ENCODE measurements around the gene PAEP.

DNA sequence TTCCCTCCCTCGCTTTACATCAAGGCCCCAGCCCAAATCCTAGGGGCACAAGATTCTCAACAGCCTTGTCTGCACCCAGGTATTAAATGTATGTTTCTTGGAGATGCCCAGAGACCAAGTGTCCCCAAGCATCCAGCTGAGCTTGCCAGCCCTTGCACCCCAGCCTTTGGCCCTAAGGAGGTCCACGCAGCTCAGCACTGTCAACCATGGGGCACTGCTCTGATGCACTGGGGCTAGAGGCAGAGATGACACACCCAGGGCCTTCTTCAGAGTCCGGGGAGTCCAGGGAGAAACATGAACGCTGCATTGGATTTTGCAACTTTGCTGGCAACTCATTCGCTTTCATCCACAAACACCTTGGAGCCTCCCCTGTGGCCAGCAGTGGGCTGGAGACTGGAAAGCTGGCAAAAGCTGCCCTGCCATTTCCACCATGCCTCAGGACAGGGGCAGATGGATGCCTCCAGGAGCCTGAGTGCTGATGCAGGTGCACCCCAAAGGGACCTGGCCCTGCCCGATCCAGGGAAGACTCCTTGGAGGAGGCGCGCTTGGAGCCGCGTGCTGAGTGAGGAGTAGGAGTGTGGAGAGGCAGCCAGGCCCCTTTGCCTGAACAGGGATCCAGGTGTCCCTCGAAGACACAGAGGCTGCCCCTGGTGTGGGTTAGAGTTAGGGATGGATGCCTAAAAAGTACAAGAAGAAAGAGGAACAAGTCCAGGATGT lies 19.3 kb downstream of the PAEP start:
- TF ChIP-seq POLR2AphosphoS5 (IDR thresholded peaks at IDR 0.05; ENCODE audit: low read depth, low read length): no peak
- no peak for TF ChIP-seq SIN3A (IDR thresholded peaks at IDR 0.05; ENCODE audit: borderline replicate concordance, insufficient read depth, low read length)
- no peak for TF ChIP-seq TAF1 (IDR thresholded peaks at IDR 0.05; ENCODE audit: borderline replicate concordance, insufficient read depth, low read length)
